ENCODE data around the gene GMPPA.

The GMPPA gene

GRCh38 chr2:219522111-219523030 lies 23.7 kb downstream of the GMPPA start:
- peak; percentile 24 for DNase-seq

DNA sequence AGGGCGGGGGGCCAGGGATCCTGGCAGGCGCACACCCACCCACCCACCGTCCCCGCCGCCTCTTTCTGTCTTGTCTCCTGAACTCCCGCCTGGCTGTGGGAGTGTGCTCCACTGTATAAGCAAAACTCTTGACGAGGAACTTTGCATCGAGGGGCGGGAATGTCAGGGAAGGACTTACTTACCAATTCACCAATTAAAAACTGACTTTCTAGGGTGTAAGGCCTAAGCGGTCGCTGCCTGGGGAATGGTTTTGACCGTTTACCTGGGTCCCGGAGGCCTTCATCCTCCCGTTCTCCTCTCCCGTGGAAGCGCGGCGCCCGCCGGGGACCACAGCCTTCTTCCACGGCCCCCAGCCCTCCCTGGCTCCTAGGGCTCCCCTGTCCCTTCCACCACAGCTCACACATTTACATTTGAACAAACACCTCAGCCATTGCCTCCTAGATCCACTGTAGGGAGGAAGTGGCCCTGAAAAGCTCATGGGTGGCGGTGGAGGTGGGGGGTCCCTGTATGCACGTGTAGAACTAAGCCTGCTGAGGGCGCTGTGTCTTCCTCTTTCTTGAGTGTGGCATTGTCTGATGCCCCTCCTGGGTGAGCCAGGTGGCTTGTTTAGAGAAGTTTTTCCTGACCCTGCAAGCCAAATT lies 24.5 kb downstream of the GMPPA start:
- DNase-seq: no peak

DNA sequence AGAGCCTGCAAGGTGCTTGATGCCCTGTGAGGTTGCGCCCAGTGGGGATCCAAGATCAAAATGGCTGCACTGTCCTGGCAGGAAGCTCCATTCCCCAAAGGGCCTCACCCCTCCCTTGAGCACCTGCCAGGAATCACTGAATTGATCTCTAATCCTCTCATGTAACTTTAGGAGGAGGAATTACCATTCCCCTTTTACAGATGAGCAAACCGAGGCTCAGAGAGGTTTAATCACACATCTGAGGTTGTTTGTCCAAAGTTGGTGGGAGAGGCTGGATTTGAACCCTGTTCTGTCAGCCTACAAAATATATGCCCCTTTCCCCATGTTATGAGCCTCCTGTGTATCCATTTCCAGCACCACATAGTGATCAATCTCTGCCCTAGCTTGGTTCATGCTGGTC lies 26.1 kb downstream of the GMPPA start:
- DNase-seq: no peak

- no peak for DNase-seq
These were observed 27.0 kb downstream of the GMPPA start for GRCh38 chr2:219525533-219526232.

DNA sequence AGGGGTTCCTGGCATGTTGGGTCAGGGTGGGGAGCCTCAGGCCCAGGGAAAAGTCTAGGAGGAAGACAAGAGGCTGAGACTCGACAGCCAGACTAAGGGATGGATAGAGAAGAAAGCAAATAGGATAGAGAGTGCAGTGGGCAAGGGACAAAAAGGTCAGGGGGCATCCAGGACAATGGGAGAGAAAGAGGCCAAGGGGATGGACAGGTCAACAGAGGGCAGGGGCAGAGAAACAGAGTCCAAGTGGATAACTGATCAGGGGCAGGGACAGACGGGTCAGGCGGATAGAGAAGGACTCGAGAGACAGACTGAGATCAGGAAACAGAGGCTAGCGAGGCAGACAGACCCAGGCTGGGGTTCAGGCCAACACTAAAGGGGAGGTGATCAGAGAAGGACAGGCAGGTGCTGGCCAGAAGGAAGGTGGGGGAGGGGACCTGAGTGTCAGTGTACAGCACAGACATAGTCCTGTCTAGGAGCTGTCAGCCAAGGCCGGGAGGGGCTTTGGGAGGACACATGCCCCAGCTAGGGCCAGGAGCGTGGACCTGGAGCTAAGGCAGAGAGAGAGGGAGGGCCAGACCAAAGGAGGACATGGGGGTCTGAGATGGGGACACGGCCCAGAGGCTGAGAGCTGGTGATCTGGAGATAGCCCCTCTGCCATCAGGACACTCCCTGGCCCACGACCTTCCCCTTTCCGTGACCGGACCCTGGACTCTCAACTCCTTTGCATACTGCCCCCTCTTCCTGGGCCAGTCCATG lies 27.8 kb downstream of the GMPPA start:
- DNase-seq: no peak

DNA sequence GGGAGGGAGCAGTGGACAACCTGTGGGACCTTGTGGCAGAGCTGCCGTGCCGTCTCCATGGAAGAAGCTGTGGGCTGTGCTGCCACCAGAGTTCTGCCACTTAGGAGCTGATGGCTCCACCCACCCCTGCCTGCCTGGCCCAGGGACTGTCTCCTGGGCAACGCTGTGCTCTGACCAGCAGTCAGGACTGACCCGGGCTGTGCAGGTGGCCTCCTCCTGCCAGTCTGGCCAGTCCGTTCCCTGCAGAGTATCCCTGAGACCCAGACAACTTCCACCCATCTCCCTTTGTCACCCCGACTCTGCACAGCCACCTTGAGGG lies 28.3 kb downstream of the GMPPA start:
- DNase-seq: peak; percentile 30

DNA sequence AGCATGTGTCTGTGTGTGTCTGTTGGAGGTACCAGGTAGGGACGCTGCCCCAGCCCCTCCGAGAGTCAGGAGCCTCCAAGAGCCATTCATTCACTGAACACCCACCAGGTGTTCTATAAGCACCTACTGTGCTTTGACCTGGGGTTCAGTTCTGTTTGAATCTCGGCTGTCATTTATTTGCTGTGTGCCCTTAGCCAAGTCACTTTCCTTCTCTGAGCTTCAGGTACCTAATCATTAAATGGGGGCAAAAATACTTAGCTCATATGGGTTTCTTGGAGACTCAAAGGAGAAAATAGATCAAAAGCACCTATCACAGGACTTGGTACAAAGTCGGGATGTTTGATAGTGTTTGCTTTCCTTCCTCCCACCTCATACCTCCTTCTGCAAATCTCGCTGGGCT lies 28.8 kb downstream of the GMPPA start:
- DNase-seq: no peak

- DNase-seq: peak; percentile 93
These were observed 31.6 kb downstream of the GMPPA start for GRCh38 chr2:219530048-219530963.

- peak; percentile 21 for DNase-seq
These were observed 33.1 kb downstream of the GMPPA start for GRCh38 chr2:219531639-219532377.

DNA sequence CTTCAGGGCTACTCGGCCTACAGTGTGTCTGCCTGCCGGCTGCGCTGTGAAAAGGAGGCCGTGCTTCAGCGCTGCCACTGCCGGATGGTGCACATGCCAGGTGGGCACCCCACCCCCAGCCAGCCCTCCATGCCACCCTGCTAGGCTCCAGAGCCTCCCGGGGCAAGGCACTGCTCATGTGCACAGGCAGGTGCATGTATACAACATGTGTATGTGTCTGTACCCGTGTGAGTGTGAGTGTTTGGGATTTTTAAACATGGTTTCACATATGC lies 33.6 kb downstream of the GMPPA start:
- DNase-seq: no peak

DNA sequence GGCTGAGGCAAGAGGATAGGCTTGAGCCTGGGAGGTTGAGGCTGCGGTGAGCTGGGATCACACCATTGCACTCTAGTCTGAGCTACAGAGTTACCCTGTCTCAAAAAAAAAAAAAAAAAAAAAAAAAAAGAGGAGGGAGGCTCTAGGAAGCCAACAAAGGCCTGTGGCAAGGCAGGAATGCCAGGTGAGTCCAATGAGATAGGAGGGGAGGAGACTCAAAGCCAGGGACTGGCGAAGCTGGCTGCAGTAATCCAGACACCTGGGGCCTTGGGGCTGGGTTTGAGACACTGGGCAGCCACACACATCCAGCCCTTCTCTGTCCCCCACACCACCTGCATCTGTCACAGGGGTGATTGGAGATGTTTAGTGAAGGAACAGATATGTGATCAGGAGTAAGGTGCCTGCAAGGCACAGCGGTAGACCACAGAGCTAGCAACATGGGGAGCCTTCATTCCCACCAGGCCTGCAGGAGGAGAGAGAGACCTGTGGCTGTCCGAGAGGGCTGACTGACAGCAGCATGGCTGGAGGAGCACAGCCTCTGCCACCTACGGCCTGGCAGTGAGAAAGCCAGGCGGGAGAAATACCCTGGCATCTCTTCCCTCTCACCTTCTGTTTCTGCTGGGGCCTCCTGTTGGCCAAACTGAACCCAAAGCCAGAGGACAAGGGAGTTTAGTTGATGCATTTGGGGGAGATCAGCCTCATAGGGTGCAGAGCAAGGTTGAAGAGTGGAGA lies 35.4 kb downstream of the GMPPA start:
- no peak for DNase-seq

GRCh38 chr2:219536425-219536824 lies 37.7 kb downstream of the GMPPA start:
- DNase-seq: no peak

DNA sequence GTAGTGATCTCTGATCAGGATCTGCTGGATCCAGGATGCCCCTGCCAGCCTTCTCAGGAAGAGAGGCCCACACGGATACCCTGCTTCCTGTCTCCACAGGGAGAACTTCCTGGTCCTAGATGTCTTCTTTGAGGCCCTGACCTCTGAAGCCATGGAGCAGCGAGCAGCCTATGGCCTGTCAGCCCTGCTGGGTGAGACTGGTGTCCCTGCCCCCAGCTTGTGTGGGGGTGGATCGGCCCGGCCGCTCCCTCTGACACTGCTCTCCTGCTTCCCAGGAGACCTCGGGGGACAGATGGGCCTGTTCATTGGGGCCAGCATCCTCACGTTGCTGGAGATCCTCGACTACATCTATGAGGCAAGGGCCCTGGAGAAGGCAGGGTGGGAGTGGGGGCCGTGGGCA lies 38.3 kb downstream of the GMPPA start:
- DNase-seq: no peak

- no peak for DNase-seq
These were observed 39.2 kb downstream of the GMPPA start for GRCh38 chr2:219537657-219538488.

DNA sequence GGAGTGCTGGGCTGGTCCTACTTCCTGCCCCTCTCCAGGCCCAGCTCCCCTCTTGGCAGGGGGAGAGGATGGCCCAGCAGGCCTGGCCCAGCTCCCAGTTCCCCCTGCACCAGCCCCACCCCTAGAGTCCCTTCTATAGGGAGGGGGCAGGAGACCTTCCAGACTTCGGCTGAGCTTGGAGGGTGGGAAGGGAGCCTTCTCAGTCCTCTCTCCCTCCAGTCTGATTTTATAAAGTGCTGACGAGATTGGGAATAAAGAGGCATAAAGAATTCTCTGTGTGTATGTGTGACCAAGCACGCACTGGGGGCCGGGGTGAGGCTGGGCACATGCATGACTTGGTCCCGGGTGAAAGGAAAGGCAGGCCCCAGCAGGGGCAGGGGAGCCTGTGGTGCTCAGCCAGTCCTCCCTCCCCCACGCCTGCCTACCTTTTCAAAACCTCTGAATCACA lies 39.8 kb downstream of the GMPPA start:
- DNase-seq: no peak

GRCh38 chr2:219538956-219539788 lies 40.5 kb downstream of the GMPPA start:
- DNase-seq: no peak

DNA sequence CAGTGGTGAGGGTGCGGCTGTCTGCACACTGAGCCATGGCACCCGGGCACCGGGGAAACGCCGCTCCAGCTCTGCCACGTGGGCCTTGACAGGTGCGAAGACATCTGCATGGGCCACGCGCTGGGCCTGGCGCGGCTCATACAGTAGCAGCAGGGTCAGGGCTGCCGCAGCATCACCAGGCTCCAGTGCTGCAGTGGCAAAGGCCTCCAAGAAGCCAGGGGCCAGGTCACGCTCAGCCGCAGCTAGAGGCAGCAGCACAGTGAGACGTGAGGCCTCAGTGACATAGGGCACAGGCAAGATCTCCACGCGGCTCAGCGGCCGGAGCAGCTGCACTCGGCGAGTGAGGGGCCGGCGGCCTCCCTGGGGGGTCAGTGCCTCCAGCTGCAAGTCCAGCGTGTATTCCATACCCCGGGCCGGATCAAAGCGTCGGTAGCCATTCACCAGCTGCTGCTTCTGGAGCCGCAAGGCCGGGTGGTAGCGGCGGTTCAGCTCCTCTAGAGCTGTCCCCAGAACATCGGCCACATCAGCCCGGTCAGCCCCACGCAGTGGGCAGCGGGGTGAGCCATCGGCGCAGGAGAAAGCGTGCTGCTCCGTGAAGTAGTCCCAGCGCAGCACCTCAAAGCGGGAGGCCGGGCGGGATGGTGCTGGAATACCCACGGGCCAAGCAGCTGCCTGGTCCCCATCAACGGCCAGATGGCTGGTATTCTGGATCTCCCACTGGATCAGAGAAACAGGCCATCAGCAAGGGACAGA lies 41.4 kb downstream of the GMPPA start:
- no peak for DNase-seq

Measured in NCI-H510A treated with DMSO at 0.1 percent for 48 hours (cell line).